BJ (cell line): Measurements from ENCODE around the gene CCIN. TPM values are rescaled to one million over a fixed set of nuclear protein-coding genes. Genes with fewer than 3 reads are reported as not detected.
"Not testable (repeated sequence)": the region's sequence is repeated elsewhere in the genome, so short reads cannot be mapped to it uniquely, and the experiment has no call there.

ENCODE experiments used
- CTCF ChIA-PET: fragments of 350-600 bp; formaldehyde crosslinking; extraction: SDS; loops from one replicate; lab custom pipeline; 2021; ENCODE audit warnings: antibody characterized with exemption, inconsistent platforms; lab: Yijun Ruan, JAX
- POLR2A ChIA-PET: fragments of 300-600 bp; sonication (Branson Sonifier 250); formaldehyde crosslinking; extraction: SDS; loops from one replicate; lab custom pipeline; 2021; ENCODE audit warnings: antibody characterized with exemption; lab: Charles Lee
- DNase-seq: peaks from one replicate; pipeline ENCODE4 v3.0.0-alpha.2; 2011; ENCODE audit warnings: low read depth
- H3K27me3 ChIP-seq: 2 replicates; pipeline ENCODE4 v1.6.0; 2011; ENCODE audit warnings: low read length; ENCODE audit not compliant: control insufficient read depth, insufficient read depth
- H3K36me3 ChIP-seq: 2 replicates; pipeline ENCODE4 v1.5.1; 2011; ENCODE audit warnings: low read length; ENCODE audit not compliant: control insufficient read depth, insufficient read depth
- H3K4me3 ChIP-seq: 2 replicates; pipeline ENCODE4 v1.5.1; 2011; ENCODE audit warnings: low read depth, mild to moderate bottlenecking, control low read depth, low read length
- polyA plus RNA-seq: library from polyadenylated mRNA; depleted of rRNA; stranded (reverse); fragments of >200 nt; gene quantifications from 2 replicates; pipeline ENCODE4 v1.2.3, GENCODE V29; 2011
- TF ChIP-seq, protein P1 (sequence below): IDR thresholded peaks from 2 replicates; pipeline ENCODE4 v1.5.1; 2011; ENCODE audit warnings: low read depth, mild to moderate bottlenecking, control low read depth, inconsistent platforms, low read length, moderate library complexity; ENCODE audit not compliant: insufficient read depth

The CCIN gene
- polyA plus RNA-seq, 1 experiment, result 1.7 TPM

DNA sequence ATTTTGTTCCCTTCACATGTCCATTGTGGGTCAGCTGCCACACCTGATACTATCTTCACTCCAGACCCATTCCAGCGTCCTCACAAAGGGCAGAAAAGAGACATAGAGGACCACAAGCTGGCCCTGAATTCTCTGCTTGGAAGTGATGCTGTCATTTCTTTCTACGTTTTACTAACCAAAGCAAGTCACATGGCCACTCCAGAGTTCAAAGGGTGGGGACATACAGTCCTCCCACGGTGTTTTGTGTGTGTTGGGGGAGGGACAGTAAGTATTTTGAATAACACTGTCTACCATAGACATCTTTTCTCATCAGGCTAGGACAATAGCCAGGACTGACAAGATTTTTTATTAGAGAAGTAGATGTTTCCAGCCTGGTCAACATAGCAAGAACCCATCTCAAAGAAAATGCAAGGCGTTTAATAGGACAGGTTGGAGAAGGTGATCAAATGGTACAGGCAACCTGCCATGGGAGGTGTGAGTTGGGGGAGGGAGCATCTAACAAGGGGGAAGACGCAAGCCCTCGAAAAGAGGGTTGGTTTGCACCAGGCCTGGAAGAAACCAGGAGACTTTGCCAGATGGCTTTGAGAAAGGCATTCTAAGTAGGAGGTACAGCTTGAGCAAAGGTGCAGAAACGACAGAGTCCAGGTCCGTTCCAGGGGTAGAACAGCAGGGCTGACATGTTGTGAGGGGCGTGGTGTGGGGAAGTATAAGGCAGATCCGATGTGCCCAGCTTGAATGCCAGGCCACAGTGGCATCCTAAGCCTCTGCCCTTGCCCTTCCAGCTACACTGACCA is 43.9 kb upstream of the CCIN start:
- H3K4me3 ChIP-seq, result no peak overlapping the region
- CTCF ChIA-PET, result no interaction called here
- H3K36me3 ChIP-seq, result peaks cover 19% of the 10 kb centered on the region
- POLR2A ChIA-PET, result no interaction called here
- no peaks in the 10 kb centered on the region for H3K27me3 ChIP-seq
- TF ChIP-seq, protein P1, sequence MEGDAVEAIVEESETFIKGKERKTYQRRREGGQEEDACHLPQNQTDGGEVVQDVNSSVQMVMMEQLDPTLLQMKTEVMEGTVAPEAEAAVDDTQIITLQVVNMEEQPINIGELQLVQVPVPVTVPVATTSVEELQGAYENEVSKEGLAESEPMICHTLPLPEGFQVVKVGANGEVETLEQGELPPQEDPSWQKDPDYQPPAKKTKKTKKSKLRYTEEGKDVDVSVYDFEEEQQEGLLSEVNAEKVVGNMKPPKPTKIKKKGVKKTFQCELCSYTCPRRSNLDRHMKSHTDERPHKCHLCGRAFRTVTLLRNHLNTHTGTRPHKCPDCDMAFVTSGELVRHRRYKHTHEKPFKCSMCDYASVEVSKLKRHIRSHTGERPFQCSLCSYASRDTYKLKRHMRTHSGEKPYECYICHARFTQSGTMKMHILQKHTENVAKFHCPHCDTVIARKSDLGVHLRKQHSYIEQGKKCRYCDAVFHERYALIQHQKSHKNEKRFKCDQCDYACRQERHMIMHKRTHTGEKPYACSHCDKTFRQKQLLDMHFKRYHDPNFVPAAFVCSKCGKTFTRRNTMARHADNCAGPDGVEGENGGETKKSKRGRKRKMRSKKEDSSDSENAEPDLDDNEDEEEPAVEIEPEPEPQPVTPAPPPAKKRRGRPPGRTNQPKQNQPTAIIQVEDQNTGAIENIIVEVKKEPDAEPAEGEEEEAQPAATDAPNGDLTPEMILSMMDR, result no peak
- no peak for DNase-seq

DNA sequence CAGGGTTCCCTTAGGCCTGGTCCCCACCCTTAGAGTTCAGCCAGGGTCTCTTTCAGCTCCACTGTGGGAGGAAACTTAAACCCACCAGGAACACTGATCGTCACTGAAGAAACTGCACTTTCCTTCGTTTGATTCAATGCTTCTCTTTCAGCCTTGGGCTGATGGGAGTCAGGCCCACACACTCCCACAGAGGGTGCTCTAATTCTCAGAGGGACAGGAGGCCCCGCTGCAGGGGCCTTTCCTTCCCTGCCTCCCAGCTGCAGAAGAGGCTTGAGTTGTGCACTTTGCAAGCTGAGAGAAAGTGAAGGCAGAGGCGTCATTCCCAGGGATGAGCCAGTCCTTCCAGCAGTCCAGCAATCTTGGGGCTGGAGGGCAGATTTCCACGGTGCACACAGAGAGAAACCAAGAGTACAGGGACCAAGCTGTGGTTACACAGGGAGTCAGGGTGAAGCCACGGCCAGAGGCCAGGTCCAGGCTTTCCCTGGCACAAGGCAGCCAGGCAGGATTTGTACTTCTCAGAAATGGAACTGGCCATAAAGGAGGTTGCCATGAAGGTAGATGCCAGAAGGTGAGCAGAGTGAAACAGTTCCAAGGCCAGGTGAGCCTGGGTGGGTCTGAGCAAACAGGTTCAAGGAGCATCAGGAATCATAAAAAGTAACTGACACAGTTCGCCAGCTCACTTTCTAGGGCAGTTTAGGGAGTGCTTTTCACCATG is 43.0 kb upstream of the CCIN start:
- ChIA-PET CTCF (no interaction called here), POLR2A (no interaction called here)
- H3K27me3 ChIP-seq, result no peaks in the 10 kb centered on the region
- H3K36me3 ChIP-seq, result peaks cover 14% of the 10 kb centered on the region
- DNase-seq, result no peak
- no peak overlapping the region for H3K4me3 ChIP-seq
- TF ChIP-seq, protein P1, result no peak

DNA sequence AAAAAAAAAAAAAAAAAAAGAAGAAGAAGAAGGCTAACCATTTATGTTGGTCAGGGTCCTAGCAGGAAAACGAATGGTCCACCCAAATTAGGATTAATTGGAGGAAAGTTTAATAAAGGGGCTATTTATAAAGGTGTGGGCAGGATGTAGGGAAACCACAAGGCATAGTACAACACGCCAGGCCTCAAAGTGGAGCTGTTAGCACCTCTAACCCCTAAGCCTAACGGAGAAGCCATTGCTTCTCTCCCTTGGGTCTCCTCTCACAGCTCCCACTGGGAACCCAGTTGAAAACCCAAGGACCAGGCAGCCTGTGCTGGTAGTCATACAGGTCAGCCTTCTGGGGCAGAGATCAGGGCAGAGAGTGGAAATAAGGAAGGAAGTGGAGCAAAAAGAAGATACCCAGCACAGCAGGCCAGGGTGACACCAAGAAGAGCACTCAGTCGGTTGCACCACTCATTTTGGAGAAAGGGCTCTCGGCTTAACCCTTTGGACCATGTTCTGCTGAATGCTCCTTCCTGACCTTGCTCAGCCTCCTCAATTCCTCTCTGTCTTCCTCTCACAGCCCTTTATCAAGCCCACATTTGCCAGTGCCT is 41.4 kb upstream of the CCIN start:
- H3K36me3 ChIP-seq, result peaks cover 7% of the 10 kb centered on the region
- ChIA-PET CTCF (no interaction called here), POLR2A (no interaction called here)
- H3K4me3 ChIP-seq, result no peak overlapping the region
- no peak for DNase-seq
- TF ChIP-seq, protein P1, result no peak
- H3K27me3 ChIP-seq, result no peaks in the 10 kb centered on the region

DNA sequence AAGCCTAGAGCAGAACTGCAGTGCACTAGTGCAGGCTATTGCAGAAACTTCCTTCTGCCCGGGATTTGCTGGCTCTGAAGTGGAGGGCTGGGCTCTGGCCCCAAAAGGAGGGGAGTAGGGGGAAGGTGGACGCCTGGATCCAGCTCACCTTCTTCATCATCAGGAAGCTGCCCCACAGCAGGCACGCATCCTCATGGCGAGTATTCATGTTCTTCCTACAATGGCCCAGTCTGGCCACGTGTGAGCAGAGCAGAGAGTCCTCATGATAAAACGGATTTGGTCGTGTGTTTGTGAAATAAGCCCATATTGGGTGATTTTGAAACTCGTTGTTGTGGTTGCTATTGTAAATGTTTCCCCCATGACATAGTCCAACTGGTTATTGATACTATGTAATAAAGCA is 40.8 kb upstream of the CCIN start:
- ChIA-PET POLR2A (no interaction called here), CTCF (no interaction called here)
- no peak overlapping the region for H3K4me3 ChIP-seq
- TF ChIP-seq, protein P1, result no peak
- DNase-seq, result no peak
- no peaks in the 10 kb centered on the region for H3K27me3 ChIP-seq
- peaks cover 5% of the 10 kb centered on the region for H3K36me3 ChIP-seq

DNA sequence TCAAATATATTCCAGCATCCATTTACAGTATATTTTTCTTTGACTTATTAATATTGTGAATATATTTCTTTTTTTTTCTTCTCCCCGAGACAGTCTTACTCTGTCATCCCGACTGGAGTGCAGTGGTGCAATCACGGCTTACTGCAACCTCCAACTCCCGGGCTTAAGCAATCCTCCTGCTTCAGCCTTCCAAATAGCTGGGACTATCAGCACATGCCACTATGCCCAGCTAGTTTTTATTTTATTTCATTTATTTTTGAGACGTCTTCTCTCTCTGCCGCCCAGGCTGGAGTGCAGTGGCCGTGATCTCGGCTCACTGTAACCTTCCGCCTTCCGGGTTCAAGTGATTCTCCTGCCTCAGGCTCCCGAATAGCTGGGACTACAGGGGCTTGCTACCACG is 40.0 kb upstream of the CCIN start:
- H3K36me3 ChIP-seq, result peaks cover 5% of the 10 kb centered on the region
- no peaks in the 10 kb centered on the region for H3K27me3 ChIP-seq
- ChIA-PET CTCF (no interaction called here), POLR2A (no interaction called here)
- H3K4me3 ChIP-seq, result no peak overlapping the region
- DNase-seq, result no peak
- TF ChIP-seq, protein P1, result no peak

DNA sequence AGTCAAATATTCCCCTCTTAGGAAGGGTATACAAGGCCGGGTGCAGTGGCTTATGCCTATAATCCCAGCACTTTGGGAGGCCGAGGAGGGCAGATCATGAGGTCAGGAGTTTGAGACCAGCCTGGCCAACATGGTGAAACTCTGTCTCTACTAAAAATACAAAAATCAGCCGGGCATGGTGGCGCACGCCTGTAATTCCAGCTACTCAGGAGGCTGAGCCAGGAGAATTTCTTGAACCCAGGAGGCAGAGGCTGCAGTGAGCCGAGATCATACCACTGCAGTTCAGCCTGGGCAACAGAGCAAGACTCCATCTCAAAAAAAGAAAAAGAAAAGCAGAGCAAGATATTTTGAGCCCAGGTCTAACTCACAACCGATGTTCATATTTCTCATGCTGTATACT is 37.5 kb upstream of the CCIN start:
- H3K27me3 ChIP-seq, POLR2A ChIA-PET, DNase-seq, H3K36me3 ChIP-seq, CTCF ChIA-PET, H3K4me3 ChIP-seq: not testable (repeated sequence)
